GM12878 (cell line): ENCODE measurements around the gene COL13A1. TPM values are rescaled to one million over a fixed set of nuclear protein-coding genes. Genes with fewer than 3 reads are reported as not detected.

ENCODE experiments used
- ATAC-seq: fragments of 200-7000 bp; cut with Tn5 transposase; 3 replicates; pipeline ENCODE4 v1.9.1; 2020; ENCODE audit warnings: mild to moderate bottlenecking, moderate library complexity
- BruUV-seq: library from RNA; stranded (reverse); fragments of 400-500 nt; replicated peaks from 2 replicates; lab custom pipeline; 2021; lab: Mats Ljungman, UMichigan
- CTCF ChIA-PET: fragments of 300-600 bp; sonication (Branson Sonifier 250); formaldehyde crosslinking; extraction: SDS; loops from one replicate; lab custom pipeline; 2021; ENCODE audit warnings: inconsistent platforms; lab: Yijun Ruan, JAX
- POLR2A ChIA-PET: fragments of 350-600 bp; formaldehyde crosslinking; extraction: SDS; loops from one replicate; lab custom pipeline; 2021; ENCODE audit warnings: inconsistent platforms; lab: Charles Lee
- RAD21 ChIA-PET: fragments of 300-600 bp; sonication (Branson Sonifier 250); formaldehyde crosslinking; loops from one replicate; lab custom pipeline; 2023; ENCODE audit warnings: antibody characterized with exemption; ENCODE audit not compliant: unreplicated experiment; lab: Charles Lee
- SMC1A ChIA-PET: fragments of 300-600 bp; sonication (Branson Sonifier 250); formaldehyde crosslinking; loops from one replicate; lab custom pipeline; 2023; ENCODE audit not compliant: unreplicated experiment, uncharacterized antibody; lab: Charles Lee
- DNase-seq: peaks from one replicate; pipeline ENCODE4 v3.0.0-alpha.2; 2011; ENCODE audit warnings: low read depth, low spot score
- FAIRE-seq: peaks from 3 replicates; lab custom pipeline; 2011; peaks lifted over from hg19 to GRCh38; lab: Jason Lieb, UNC
- H2AFZ ChIP-seq: 2 replicates; pipeline ENCODE4 v1.6.0; 2011; ENCODE audit warnings: low read depth, low read length, control low read depth; ENCODE audit not compliant: control insufficient read depth
- H3K27ac ChIP-seq: 2 replicates; pipeline ENCODE4 v1.5.1; 2011; ENCODE audit warnings: control low read depth; ENCODE audit not compliant: control insufficient read depth, insufficient read depth
- H3K27me3 ChIP-seq, 2 experiments: replicated peaks in 1 of 2; 2 replicates each; pipeline versions ENCODE4 v1.6.0 to v1.6.1; 2011; ENCODE audit warnings: low read length in 1 of 2; ENCODE audit not compliant: control insufficient read depth in 2 of 2, insufficient read depth in 2 of 2
- H3K36me3 ChIP-seq, 2 experiments: 2 replicates each; pipeline ENCODE4 v1.5.1; 2011; ENCODE audit warnings: low read length in 1 of 2; ENCODE audit not compliant: control insufficient read depth in 2 of 2, insufficient read depth in 2 of 2
- H3K4me1 ChIP-seq: 2 replicates; pipeline ENCODE4 v1.6.1; 2011; ENCODE audit warnings: mild to moderate bottlenecking, low read length, moderate library complexity, mixed read lengths; ENCODE audit not compliant: control insufficient read depth, insufficient read depth
- H3K4me2 ChIP-seq: 2 replicates; pipeline ENCODE4 v1.6.0; 2011; ENCODE audit warnings: control low read depth; ENCODE audit not compliant: control insufficient read depth, insufficient read depth
- H3K4me3 ChIP-seq: fragments of 200-600 bp; sonication (generic); 2 replicates; pipeline ENCODE4 v1.5.1; 2016
- H3K79me2 ChIP-seq: 2 replicates; pipeline ENCODE4 v1.6.0; 2011; ENCODE audit warnings: low read length; ENCODE audit not compliant: control insufficient read depth, insufficient read depth
- H3K9ac ChIP-seq: 2 replicates; pipeline ENCODE4 v1.8.0; 2011; ENCODE audit warnings: low read length, control low read depth, mixed read lengths; ENCODE audit not compliant: control insufficient read depth, insufficient read depth
- H3K9me3 ChIP-seq: replicated peaks from 3 replicates; pipeline ENCODE4 v1.5.1; 2011; ENCODE audit warnings: mild to moderate bottlenecking, low read length; ENCODE audit not compliant: control insufficient read depth, insufficient read depth
- H4K20me1 ChIP-seq: 2 replicates; pipeline ENCODE4 v1.6.0; 2011; ENCODE audit not compliant: control insufficient read depth, insufficient read depth
- BHLHE40 ChIP-seq, 2 experiments: fragments of 450-650 bp in 1 of 2; IDR thresholded peaks; 2 replicates each; pipeline ENCODE4 v1.6.1; 2011 to 2017; ENCODE audit warnings: low read depth in 2 of 2, borderline replicate concordance in 1 of 2, improper control_type of control experiment in 1 of 2, low read length in 1 of 2, mild to moderate bottlenecking in 1 of 2
- BRCA1 ChIP-seq: IDR thresholded peaks from 2 replicates; pipeline ENCODE4 v1.6.1; 2011; ENCODE audit warnings: low read depth, low read length, improper control_type of control experiment
- CBX3 ChIP-seq: fragments of 200-600 bp; sonication (generic); IDR thresholded peaks from 2 replicates; pipeline ENCODE4 v1.6.1; 2016; ENCODE audit warnings: low read depth, borderline replicate concordance
- IKZF2 ChIP-seq, 2 experiments: fragments of 450-650 bp; IDR thresholded peaks; 2 replicates each; pipeline ENCODE4 v1.6.1; 2017; ENCODE audit warnings: mild to moderate bottlenecking in 2 of 2, moderate library complexity in 2 of 2
- NR2F1 ChIP-seq: fragments of 450-650 bp; conservative IDR thresholded peaks from 2 replicates; pipeline ENCODE4 v1.6.1; 2017; ENCODE audit warnings: mild to moderate bottlenecking
- POLR2AphosphoS2 ChIP-seq: IDR thresholded peaks from 2 replicates; pipeline ENCODE4 v1.6.1; 2011; ENCODE audit warnings: low read depth, mild to moderate bottlenecking, low read length, improper control_type of control experiment, moderate library complexity
- RFX5 ChIP-seq: IDR thresholded peaks from 2 replicates; pipeline ENCODE4 v1.6.1; 2011; ENCODE audit warnings: low read depth, low read length, improper control_type of control experiment
- SMARCA5 ChIP-seq: fragments of 450-650 bp; IDR thresholded peaks from 2 replicates; pipeline ENCODE4 v1.6.1; 2017; ENCODE audit warnings: mild to moderate bottlenecking
- SUPT20H ChIP-seq: IDR thresholded peaks from 2 replicates; pipeline ENCODE4 v1.6.1; 2011; ENCODE audit warnings: low read depth, mild to moderate bottlenecking, low read length, moderate library complexity, borderline replicate concordance; ENCODE audit not compliant: control insufficient read depth
- TCF3 ChIP-seq: IDR thresholded peaks from 2 replicates; pipeline ENCODE4 v1.6.1; 2012; ENCODE audit warnings: low read depth, mild to moderate bottlenecking, low read length, borderline replicate concordance; ENCODE audit not compliant: insufficient read depth
- YY1 ChIP-seq: IDR thresholded peaks from 2 replicates; pipeline ENCODE4 v1.6.1; 2011; ENCODE audit warnings: low read depth, mild to moderate bottlenecking, low read length
- WGBS: methylation state at CpG from one replicate; pipeline ENCODE4 v1.1.6; 2016; ENCODE audit warnings: low lambda C conversion rate; ENCODE audit not compliant: insufficient replicate concordance, insufficient coverage; ENCODE audit errors: missing lambda C conversion rate; 5-methylcytosine and 5-hydroxymethylcytosine counted together
- in situ Hi-C: fragments of 300-500 bp; cut with MboI; formaldehyde crosslinking; loops from 9 replicates; pipeline ENCODE4 v1.14.3; 2018; ENCODE audit warnings: mixed read lengths
- intact Hi-C: fragments of 100-400 bp; cut with micrococcal nuclease; formaldehyde crosslinking; loops from one replicate; pipeline ENCODE4 v1.14.2; 2022; ENCODE audit not compliant: unreplicated experiment
- polyA plus RNA-seq, 11 experiments: library from polyadenylated mRNA; depleted of rRNA in 4 of 11; unstranded in 6 of 11; stranded (reverse) in 5 of 11; fragments of >200 nt; fragmentation: Nextera tagmentation in 4 of 11; fragmentation: Illumina TruSeq in 1 of 11; extraction: Ambion mirVana in 4 of 11; extraction: Trizol in 1 of 11; gene quantifications; 1 replicate in 1 of 11; 2 replicates in 10 of 11; pipeline versions ENCODE4 v1.2.1 to v1.2.3, GENCODE V29; 2011 to 2016; ENCODE audit warnings: inconsistent platforms in 2 of 11, missing spikeins in 2 of 11, low read depth in 1 of 11
- total RNA-seq, 4 experiments: library from RNA; depleted of rRNA in 3 of 4; stranded (reverse); fragments of >200 nt in 3 of 4; fragmentation: Illumina TruSeq in 1 of 4; extraction: Trizol in 1 of 4; gene quantifications; 2 replicates each; pipeline versions ENCODE4 v1.2.1 to v1.2.3, GENCODE V29; 2013 to 2021
- TF ChIP-seq, protein P1 (sequence below): fragments of 450-650 bp; IDR thresholded peaks from 2 replicates; pipeline ENCODE4 v1.6.1; 2016; ENCODE audit warnings: mild to moderate bottlenecking
- TF ChIP-seq, protein P2 (sequence below): fragments of 150-350 bp; IDR thresholded peaks from 2 replicates; pipeline ENCODE4 v1.6.1; 2014; ENCODE audit warnings: mild to moderate bottlenecking, low read depth, low read length

Gene COL13A1
- total and polyA plus RNA-seq, 10 of the 15 experiments (the other 5 are each of a cell fraction or from before 2014, with no cell fraction given), result 0.03 to 0.15 (median 0.05) TPM; not detected in 7

DNA sequence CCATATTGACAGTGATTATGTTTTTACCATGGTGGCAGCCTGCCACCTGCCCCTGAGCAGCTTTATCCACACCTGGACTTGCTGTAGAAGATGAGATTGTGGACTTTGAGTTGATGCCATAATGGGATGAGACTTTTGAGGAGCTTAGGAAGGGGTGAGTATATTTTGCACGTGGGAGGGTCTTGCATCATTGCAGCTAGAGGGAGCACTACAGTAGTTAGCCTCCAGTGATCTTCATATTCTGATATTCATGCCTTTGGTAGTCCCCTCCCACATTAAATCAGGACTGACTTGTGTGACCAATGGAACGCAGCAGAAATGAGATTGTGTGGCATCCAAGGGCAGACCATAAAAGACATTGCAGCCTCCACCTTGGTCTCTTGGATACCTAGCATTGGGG lies 18.2 kb upstream of the COL13A1 start:
- POLR2A ChIA-PET, result no interaction called here
- Histone ChIP-seq H3K79me2 (no peaks in the 10 kb centered on the region), H3K9me3 (no peaks in the 10 kb centered on the region), H3K27ac (no peak overlapping the region), H3K4me3 (no peak overlapping the region), H3K9ac (no peak overlapping the region), H3K27me3 (peaks cover 0 to 1% of the 10 kb centered on the region in 2 experiments; a peak in 2 of 4 replicates), H2AFZ (no peak overlapping the region), H4K20me1 (no peaks in the 10 kb centered on the region), H3K4me1 (no peaks in the 10 kb centered on the region), H3K36me3 (no peaks in the 10 kb centered on the region), H3K4me2 (no peak overlapping the region)
- CTCF ChIA-PET, result no interaction called here
- intact Hi-C loops (no loop called here), in situ Hi-C loops (no loop called here)
- TF ChIP-seq YY1, result no peak
- no peak for TF ChIP-seq BRCA1
- no peak for TF ChIP-seq RFX5
- TF ChIP-seq SUPT20H, result no peak
- no peak for TF ChIP-seq CBX3
- TF ChIP-seq, protein P1, sequence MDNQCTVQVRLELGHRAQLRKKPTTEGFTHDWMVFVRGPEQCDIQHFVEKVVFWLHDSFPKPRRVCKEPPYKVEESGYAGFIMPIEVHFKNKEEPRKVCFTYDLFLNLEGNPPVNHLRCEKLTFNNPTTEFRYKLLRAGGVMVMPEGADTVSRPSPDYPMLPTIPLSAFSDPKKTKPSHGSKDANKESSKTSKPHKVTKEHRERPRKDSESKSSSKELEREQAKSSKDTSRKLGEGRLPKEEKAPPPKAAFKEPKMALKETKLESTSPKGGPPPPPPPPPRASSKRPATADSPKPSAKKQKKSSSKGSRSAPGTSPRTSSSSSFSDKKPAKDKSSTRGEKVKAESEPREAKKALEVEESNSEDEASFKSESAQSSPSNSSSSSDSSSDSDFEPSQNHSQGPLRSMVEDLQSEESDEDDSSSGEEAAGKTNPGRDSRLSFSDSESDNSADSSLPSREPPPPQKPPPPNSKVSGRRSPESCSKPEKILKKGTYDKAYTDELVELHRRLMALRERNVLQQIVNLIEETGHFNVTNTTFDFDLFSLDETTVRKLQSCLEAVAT, result no peak
- TF ChIP-seq SMARCA5, result no peak
- no peak for TF ChIP-seq POLR2AphosphoS2
- TF ChIP-seq NR2F1, result no peak
- TF ChIP-seq TCF3, result no peak
- no peak for TF ChIP-seq BHLHE40 (IDR thresholded peaks at IDR 0.05; ENCODE audit: borderline replicate concordance in 1 of 2, low read depth in 2 of 2, low read length in 1 of 2)
- TF ChIP-seq, protein P2, sequence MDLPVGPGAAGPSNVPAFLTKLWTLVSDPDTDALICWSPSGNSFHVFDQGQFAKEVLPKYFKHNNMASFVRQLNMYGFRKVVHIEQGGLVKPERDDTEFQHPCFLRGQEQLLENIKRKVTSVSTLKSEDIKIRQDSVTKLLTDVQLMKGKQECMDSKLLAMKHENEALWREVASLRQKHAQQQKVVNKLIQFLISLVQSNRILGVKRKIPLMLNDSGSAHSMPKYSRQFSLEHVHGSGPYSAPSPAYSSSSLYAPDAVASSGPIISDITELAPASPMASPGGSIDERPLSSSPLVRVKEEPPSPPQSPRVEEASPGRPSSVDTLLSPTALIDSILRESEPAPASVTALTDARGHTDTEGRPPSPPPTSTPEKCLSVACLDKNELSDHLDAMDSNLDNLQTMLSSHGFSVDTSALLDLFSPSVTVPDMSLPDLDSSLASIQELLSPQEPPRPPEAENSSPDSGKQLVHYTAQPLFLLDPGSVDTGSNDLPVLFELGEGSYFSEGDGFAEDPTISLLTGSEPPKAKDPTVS, result no peak
- TF ChIP-seq IKZF2 (IDR thresholded peaks at IDR 0.05), result no peak
- RAD21 ChIA-PET, result no interaction called here
- SMC1A ChIA-PET, result no interaction called here
- no TSS peak for BruUV-seq
- 0% methylated on average over 2 of the region's 2 CpGs for WGBS
- no peak for DNase-seq
- FAIRE-seq, result no peak
- ATAC-seq, result no peak
